ENCODE measurements around the gene KRT28. TPM values are rescaled to one million over a fixed set of nuclear protein-coding genes. Genes with fewer than 3 reads are reported as not detected.

Gene KRT28
- total RNA-seq, 2 donors from 2014 or later = not detected

GRCh38 chr17:40791787-40792436 is 7.8 kb downstream of the KRT28 start:
- no peak overlapping the region for H3K9ac ChIP-seq (ENCODE audit: extremely low read depth, low read length, poor library complexity, severe bottlenecking)
- H3K4me3 Mint-ChIP-seq = no peak overlapping the region
- no peak overlapping the region for H3K27ac Mint-ChIP-seq
- no peak overlapping the region for H3K27ac ChIP-seq (ENCODE audit: low read depth, low read length)
- H3K27me3 ChIP-seq (ENCODE audit: control insufficient read depth, insufficient read depth, low read length, poor library complexity, severe bottlenecking) = no peaks in the 10 kb centered on the region
- no peaks in the 10 kb centered on the region for H3K9me3 Mint-ChIP-seq
- no peaks in the 10 kb centered on the region for H3K36me3 Mint-ChIP-seq (ENCODE audit: low read depth)
- peak; percentile 86 for TF ChIP-seq CTCF (conservative IDR thresholded peaks at IDR 0.05)
- H3K4me1 ChIP-seq (ENCODE audit: control insufficient read depth, insufficient read depth, low read length) = no peaks in the 10 kb centered on the region
- H3K4me1 Mint-ChIP-seq = peaks cover 4% of the 10 kb centered on the region
- H3K36me3 ChIP-seq (ENCODE audit: control insufficient read depth, insufficient read depth, low read length) = no peaks in the 10 kb centered on the region
- H3K9me3 ChIP-seq (ENCODE audit: control insufficient read depth, low read length) = no peaks in the 10 kb centered on the region
- WGBS, 2 experiments (ENCODE audit: insufficient coverage in 1 of 2, insufficient read length in 1 of 2) = 49 to 50% methylated on average over 3 to 5 of the region's 6 CpGs
- H3K27me3 Mint-ChIP-seq (ENCODE audit: insufficient read depth) = peaks cover 15% of the 10 kb centered on the region
- DNase-seq = no peak
- no peak overlapping the region for H3K4me3 ChIP-seq (ENCODE audit: low read length)

GRCh38 chr17:40791111-40791510 is 8.6 kb downstream of the KRT28 start:
- Mint-ChIP-seq H3K4me1 (peaks cover 4% of the 10 kb centered on the region), H3K36me3 (ENCODE audit: low read depth) (no peaks in the 10 kb centered on the region), H3K27me3 (ENCODE audit: insufficient read depth) (peaks cover 11% of the 10 kb centered on the region), H3K27ac (no peak overlapping the region), H3K9me3 (no peaks in the 10 kb centered on the region), H3K4me3 (no peak overlapping the region)
- no peak for DNase-seq
- Histone ChIP-seq H3K27me3 (ENCODE audit: control insufficient read depth, insufficient read depth, low read length, poor library complexity, severe bottlenecking) (no peaks in the 10 kb centered on the region), H3K27ac (ENCODE audit: low read depth, low read length) (no peak overlapping the region), H3K4me3 (ENCODE audit: low read length) (no peak overlapping the region), H3K9me3 (ENCODE audit: control insufficient read depth, low read length) (no peaks in the 10 kb centered on the region), H3K36me3 (ENCODE audit: control insufficient read depth, insufficient read depth, low read length) (no peaks in the 10 kb centered on the region), H3K9ac (ENCODE audit: extremely low read depth, low read length, poor library complexity, severe bottlenecking) (no peak overlapping the region), H3K4me1 (ENCODE audit: control insufficient read depth, insufficient read depth, low read length) (no peaks in the 10 kb centered on the region)
- no peak for TF ChIP-seq CTCF (conservative IDR thresholded peaks at IDR 0.05)
- WGBS, 2 experiments (ENCODE audit: insufficient coverage in 1 of 2, insufficient read length in 1 of 2) = 75 to 97% methylated on average over 1 of the region's 1 CpG

- Mint-ChIP-seq H3K4me3 (no peak within 1 kb of the TSS), H3K9me3 (peaks cover 4% of the 10 kb centered on the region), H3K4me1 (no peaks in the 10 kb centered on the region), H3K27ac (no peak within 1 kb of the TSS), H3K36me3 (ENCODE audit: low read depth) (no peaks in the 10 kb centered on the region), H3K27me3 (ENCODE audit: insufficient read depth) (peaks cover 29% of the 10 kb centered on the region)
- 98 to 100% methylated on average over 4 of the region's 4 CpGs for WGBS, 2 experiments (ENCODE audit: insufficient coverage in 1 of 2, insufficient read length in 1 of 2)
- H3K4me1 ChIP-seq (ENCODE audit: control insufficient read depth, insufficient read depth, low read length) = no peaks in the 10 kb centered on the region
- no peaks in the 10 kb centered on the region for H3K36me3 ChIP-seq (ENCODE audit: control insufficient read depth, insufficient read depth, low read length)
- H3K9ac ChIP-seq (ENCODE audit: extremely low read depth, low read length, poor library complexity, severe bottlenecking) = no peak within 1 kb of the TSS
- no peaks in the 10 kb centered on the region for H3K9me3 ChIP-seq (ENCODE audit: control insufficient read depth, low read length)
- no peak for TF ChIP-seq CTCF (conservative IDR thresholded peaks at IDR 0.05)
- no peak within 1 kb of the TSS for H3K4me3 ChIP-seq (ENCODE audit: low read length)
- no peak for DNase-seq
- H3K27ac ChIP-seq (ENCODE audit: low read depth, low read length) = no peak within 1 kb of the TSS
- peaks cover 8% of the 10 kb centered on the region for H3K27me3 ChIP-seq (ENCODE audit: control insufficient read depth, insufficient read depth, low read length, poor library complexity, severe bottlenecking)
Measured at GRCh38 chr17:40782450-40782849, 17.3 kb downstream of the KRT28 start, which contains the start of gene KRT27. KRT27 (minus strand) TSS chr17:40782550; CDS start chr17:40782493, 57 bp downstream.

All from endodermal cell (in vitro differentiated cells).